Tibial nerve (tissue), 4 donors: ENCODE data around the gene LAMC2.
A peak's percentile ranks its signal among the peaks of the same experiment; 100 is the strongest.

ENCODE experiments used
- CTCF ChIP-seq, 5 experiments: fragments of 200-600 bp in 3 of 5; fragments of 450-650 bp in 2 of 5; sonication (generic) in 3 of 5; IDR thresholded peaks; one replicate each; pipeline ENCODE4 v1.5.1; 2016 to 2019; ENCODE audit warnings: antibody characterized with exemption in 5 of 5, mild to moderate bottlenecking in 3 of 5, moderate library complexity in 2 of 5
- EP300 ChIP-seq, 2 donors: sonication (generic); formaldehyde crosslinking; IDR thresholded peaks; one replicate each; pipeline ENCODE4 v1.6.1; 2017; ENCODE audit warnings: antibody characterized with exemption in 2 of 2, mild to moderate bottlenecking in 1 of 2
- POLR2A ChIP-seq, 2 donors: fragments of 450-650 bp; IDR thresholded peaks; one replicate each; pipeline ENCODE4 v1.6.1; 2017; ENCODE audit warnings: antibody characterized with exemption in 2 of 2, mild to moderate bottlenecking in 2 of 2, moderate library complexity in 2 of 2

GRCh38 chr1:183244466-183244865, 58.4 kb downstream of the LAMC2 start:
- TF ChIP-seq CTCF (IDR thresholded peaks at IDR 0.05) (no peak), POLR2A (IDR thresholded peaks at IDR 0.05) (no peak), EP300 (IDR thresholded peaks at IDR 0.05) (peak; percentile 82 to 98)
